ENCODE measurements around the gene PPIB. TPM values are rescaled to one million over a fixed set of nuclear protein-coding genes. Genes with fewer than 3 reads are reported as not detected.
A peak's percentile ranks its signal among the peaks of the same experiment; 100 is the strongest.

The PPIB gene
- total and polyA plus RNA-seq, 9 of the 15 experiments (the other 6 are each of a cell fraction or from before 2014, with no cell fraction given) = 306 to 746 (median 439) TPM

- in situ Hi-C loops (cut with MboI) = no loop called here
- peaks cover 36 to 59% of the 10 kb centered on the region in 2 experiments for H3K4me1 ChIP-seq (replicated peaks in 1 of 2; ENCODE audit: control insufficient read depth in 2 of 2, insufficient read depth in 2 of 2, low read length in 2 of 2)
- H3K27me3 ChIP-seq (ENCODE audit: control insufficient read depth in 2 of 2, insufficient read depth in 2 of 2, low read length in 2 of 2) = no peaks in the 10 kb centered on the region
- no peaks in the 10 kb centered on the region for H3K9me3 ChIP-seq (replicated peaks; ENCODE audit: control insufficient read depth, insufficient read depth, low read depth, low read length)
- no peak overlapping the region for H2AFZ ChIP-seq (ENCODE audit: low read depth, low read length)
- CTCF ChIA-PET (ENCODE audit: low intra/inter-chr PET ratio) = no interaction called here
- 93% methylated on average over 8 of the region's 8 CpGs for WGBS (ENCODE audit: insufficient coverage, low coverage, missing lambda C conversion rate)
- DNase-seq (ENCODE audit: extremely low read depth in 1 of 4, low spot score in 3 of 4) (no peak), FAIRE-seq (no peak), ATAC-seq (no peak)
- peak overlapping the region in 1 of 2 experiments; percentile 65; a peak in 2 of 4 replicates for H3K9ac ChIP-seq (ENCODE audit: insufficient read depth in 1 of 2, low read depth in 2 of 2, low read length in 2 of 2)
- peaks cover 32% of the 10 kb centered on the region for H3K36me3 ChIP-seq (ENCODE audit: control insufficient read depth, insufficient read depth, low read length)
- TF ChIP-seq POLR2G (IDR thresholded peaks at IDR 0.05; ENCODE audit: low read depth, low read length) (peak; percentile 24; the same call in 1 of the 2 replicates), ZNF444 (CRISPR knock-in tag; IDR thresholded peaks at IDR 0.05) (no peak)
- POLR2A ChIA-PET = interaction anchor here (0.5 to 6.1 kb wide), 2 partner anchors 11 to 34 kb away, joined by 5 to 34 read pairs; no protein-coding TSS in a partner anchor
- H3K27ac ChIP-seq (ENCODE audit: extremely low read depth, low read depth, low read length) = no peak overlapping the region
- no TSS peak for BruUV-seq (replicated peaks)
- no peaks in the 10 kb centered on the region for H3K9me1 ChIP-seq (ENCODE audit: control insufficient read depth, insufficient read depth, low read length)
- no peaks in the 10 kb centered on the region for H3K79me2 ChIP-seq (ENCODE audit: control insufficient read depth, insufficient read depth, low read length)
- no peak overlapping the region for H3K4me3 ChIP-seq
- peaks cover 15% of the 10 kb centered on the region; the same call in 1 of the 2 replicates for H4K20me1 ChIP-seq (replicated peaks; ENCODE audit: control insufficient read depth, insufficient read depth, low read length)
- no peak overlapping the region for H3K4me2 ChIP-seq (ENCODE audit: insufficient read depth, low read length)
- intact Hi-C loops (cut with micrococcal nuclease) = no loop called here
Measured at GRCh38 chr15:64144192-64144564, 18.6 kb downstream of the PPIB start.

DNA sequence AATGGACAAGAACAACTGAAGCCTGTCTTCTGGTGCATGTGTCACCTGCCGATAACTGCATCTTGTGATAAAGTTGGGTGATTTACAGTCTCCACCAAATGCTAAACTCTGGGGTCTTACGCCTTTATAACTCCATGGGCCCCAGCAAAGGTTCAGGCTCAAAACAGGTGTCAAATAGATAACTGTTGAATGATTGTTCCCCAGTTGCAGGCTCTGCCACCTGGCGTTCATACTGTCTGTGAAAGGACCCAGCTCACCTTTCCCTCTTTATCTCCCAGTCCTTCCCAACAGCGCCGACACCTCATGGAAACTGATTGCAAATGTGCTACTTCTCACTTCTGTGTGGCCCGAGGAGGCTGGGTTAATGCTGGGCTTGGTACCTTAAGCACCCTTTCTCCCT is 19.5 kb downstream of the PPIB start:
- intact Hi-C loops (cut with micrococcal nuclease) = no loop called here
- WGBS (ENCODE audit: insufficient coverage, low coverage, missing lambda C conversion rate) = 15% methylated on average over 6 of the region's 6 CpGs
- POLR2A ChIA-PET = interaction anchor here (6.1 kb wide), 1 partner anchor 10 kb away, joined by 34 read pairs; no protein-coding TSS in a partner anchor
- TF ChIP-seq, protein P1, sequence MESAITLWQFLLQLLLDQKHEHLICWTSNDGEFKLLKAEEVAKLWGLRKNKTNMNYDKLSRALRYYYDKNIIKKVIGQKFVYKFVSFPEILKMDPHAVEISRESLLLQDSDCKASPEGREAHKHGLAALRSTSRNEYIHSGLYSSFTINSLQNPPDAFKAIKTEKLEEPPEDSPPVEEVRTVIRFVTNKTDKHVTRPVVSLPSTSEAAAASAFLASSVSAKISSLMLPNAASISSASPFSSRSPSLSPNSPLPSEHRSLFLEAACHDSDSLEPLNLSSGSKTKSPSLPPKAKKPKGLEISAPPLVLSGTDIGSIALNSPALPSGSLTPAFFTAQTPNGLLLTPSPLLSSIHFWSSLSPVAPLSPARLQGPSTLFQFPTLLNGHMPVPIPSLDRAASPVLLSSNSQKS (CRISPR knock-in tag; IDR thresholded peaks at IDR 0.05) = no peak
- TF ChIP-seq GTF2F1 (IDR thresholded peaks at IDR 0.05; ENCODE audit: low read depth, low read length) (no peak), BRF1 (IDR thresholded peaks at IDR 0.05; ENCODE audit: borderline replicate concordance, extremely low read depth, insufficient read length) (no peak), CBFA2T3 (IDR thresholded peaks at IDR 0.05) (peak; percentile 83), SETDB1 (IDR thresholded peaks at IDR 0.05; ENCODE audit: low read length) (no peak), HMG20B (CRISPR knock-in tag; IDR thresholded peaks at IDR 0.05) (no peak), CSDE1 (IDR thresholded peaks at IDR 0.05) (no peak), TEAD4 (IDR thresholded peaks at IDR 0.05; ENCODE audit: low read length) (peak; percentile 61), TEAD4 (CRISPR knock-in tag; IDR thresholded peaks at IDR 0.05; ENCODE audit: borderline replicate concordance) (no peak), NFIC (IDR thresholded peaks at IDR 0.05) (peak; percentile 13; the same call in 1 of the 2 replicates)
- TF ChIP-seq, protein P2, sequence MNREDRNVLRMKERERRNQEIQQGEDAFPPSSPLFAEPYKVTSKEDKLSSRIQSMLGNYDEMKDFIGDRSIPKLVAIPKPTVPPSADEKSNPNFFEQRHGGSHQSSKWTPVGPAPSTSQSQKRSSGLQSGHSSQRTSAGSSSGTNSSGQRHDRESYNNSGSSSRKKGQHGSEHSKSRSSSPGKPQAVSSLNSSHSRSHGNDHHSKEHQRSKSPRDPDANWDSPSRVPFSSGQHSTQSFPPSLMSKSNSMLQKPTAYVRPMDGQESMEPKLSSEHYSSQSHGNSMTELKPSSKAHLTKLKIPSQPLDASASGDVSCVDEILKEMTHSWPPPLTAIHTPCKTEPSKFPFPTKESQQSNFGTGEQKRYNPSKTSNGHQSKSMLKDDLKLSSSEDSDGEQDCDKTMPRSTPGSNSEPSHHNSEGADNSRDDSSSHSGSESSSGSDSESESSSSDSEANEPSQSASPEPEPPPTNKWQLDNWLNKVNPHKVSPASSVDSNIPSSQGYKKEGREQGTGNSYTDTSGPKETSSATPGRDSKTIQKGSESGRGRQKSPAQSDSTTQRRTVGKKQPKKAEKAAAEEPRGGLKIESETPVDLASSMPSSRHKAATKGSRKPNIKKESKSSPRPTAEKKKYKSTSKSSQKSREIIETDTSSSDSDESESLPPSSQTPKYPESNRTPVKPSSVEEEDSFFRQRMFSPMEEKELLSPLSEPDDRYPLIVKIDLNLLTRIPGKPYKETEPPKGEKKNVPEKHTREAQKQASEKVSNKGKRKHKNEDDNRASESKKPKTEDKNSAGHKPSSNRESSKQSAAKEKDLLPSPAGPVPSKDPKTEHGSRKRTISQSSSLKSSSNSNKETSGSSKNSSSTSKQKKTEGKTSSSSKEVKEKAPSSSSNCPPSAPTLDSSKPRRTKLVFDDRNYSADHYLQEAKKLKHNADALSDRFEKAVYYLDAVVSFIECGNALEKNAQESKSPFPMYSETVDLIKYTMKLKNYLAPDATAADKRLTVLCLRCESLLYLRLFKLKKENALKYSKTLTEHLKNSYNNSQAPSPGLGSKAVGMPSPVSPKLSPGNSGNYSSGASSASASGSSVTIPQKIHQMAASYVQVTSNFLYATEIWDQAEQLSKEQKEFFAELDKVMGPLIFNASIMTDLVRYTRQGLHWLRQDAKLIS (CRISPR knock-in tag; IDR thresholded peaks at IDR 0.05) = no peak

More for the DNA sequence above, 19.5 kb downstream of the PPIB start:
- CTCF ChIA-PET (ENCODE audit: low intra/inter-chr PET ratio) = no interaction called here
- Histone ChIP-seq H3K4me1 (replicated peaks in 1 of 2; ENCODE audit: control insufficient read depth in 2 of 2, insufficient read depth in 2 of 2, low read length in 2 of 2) (peaks cover 36 to 59% of the 10 kb centered on the region in 2 experiments), H3K4me3 (no peak overlapping the region), H3K9me1 (ENCODE audit: control insufficient read depth, insufficient read depth, low read length) (no peaks in the 10 kb centered on the region), H3K79me2 (ENCODE audit: control insufficient read depth, insufficient read depth, low read length) (no peaks in the 10 kb centered on the region), H3K9me3 (replicated peaks; ENCODE audit: control insufficient read depth, insufficient read depth, low read depth, low read length) (no peaks in the 10 kb centered on the region), H3K9ac (ENCODE audit: insufficient read depth in 1 of 2, low read depth in 2 of 2, low read length in 2 of 2) (peak overlapping the region in 1 of 2 experiments; percentile 70; a peak in 1 of 4 replicates), H4K20me1 (replicated peaks; ENCODE audit: control insufficient read depth, insufficient read depth, low read length) (peaks cover 18% of the 10 kb centered on the region; the same call in 1 of the 2 replicates), H3K36me3 (ENCODE audit: control insufficient read depth, insufficient read depth, low read length) (peaks cover 38% of the 10 kb centered on the region), H3K27me3 (ENCODE audit: control insufficient read depth in 2 of 2, insufficient read depth in 2 of 2, low read length in 2 of 2) (no peaks in the 10 kb centered on the region), H3K4me2 (ENCODE audit: insufficient read depth, low read length) (no peak overlapping the region; the same call in 1 of the 2 replicates), H3K27ac (ENCODE audit: extremely low read depth, low read depth, low read length) (no peak overlapping the region; the same call in 2 of the 3 replicates), H2AFZ (ENCODE audit: low read depth, low read length) (no peak overlapping the region)
- in situ Hi-C loops (cut with MboI) = no loop called here
- peak in 1 of 4 experiments; percentile 63 for DNase-seq (ENCODE audit: extremely low read depth in 1 of 4, low spot score in 3 of 4)
- no peak for FAIRE-seq
- peak; percentile 6; the same call in 2 of the 3 replicates for ATAC-seq
- no TSS peak for BruUV-seq (replicated peaks)

All from K562 (cell line).